Type B pancreatic cell (in vitro differentiated cells): ENCODE results near the gene NOM1. TPM values are rescaled to one million over a fixed set of nuclear protein-coding genes. Genes with fewer than 3 reads are reported as not detected.
"Not testable (repeated sequence)": the region's sequence is repeated elsewhere in the genome, so short reads cannot be mapped to it uniquely, and the experiment has no call there.

Source experiments
- DNase-seq: peaks from one replicate; pipeline ENCODE4 v3.0.0; 2021; ENCODE audit warnings: mixed read lengths; ENCODE audit not compliant: unreplicated experiment; ENCODE audit errors: extremely low spot score
- H3K27ac Mint-ChIP-seq: 2 replicates; pipeline ENCODE4 v1.8.0; 2021; ENCODE audit warnings: mild to moderate bottlenecking, mixed read lengths
- H3K27me3 Mint-ChIP-seq: 2 replicates; pipeline ENCODE4 v1.8.0; 2021; ENCODE audit warnings: mixed read lengths
- H3K36me3 Mint-ChIP-seq: 2 replicates; pipeline ENCODE4 v1.8.0; 2021; ENCODE audit warnings: mixed read lengths
- H3K4me1 Mint-ChIP-seq: one replicate; pipeline ENCODE4 v1.8.0; 2021; ENCODE audit warnings: mixed read lengths; ENCODE audit not compliant: unreplicated experiment
- H3K4me3 Mint-ChIP-seq: 2 replicates; pipeline ENCODE4 v1.8.0; 2021; ENCODE audit warnings: mild to moderate bottlenecking, mixed read lengths
- H3K9me3 Mint-ChIP-seq: 2 replicates; pipeline ENCODE4 v1.8.0; 2021; ENCODE audit warnings: mixed read lengths
- CTCF ChIP-seq: fragments of 200-600 bp; sonication (generic); conservative IDR thresholded peaks from 2 replicates; pipeline ENCODE4 v1.5.0; 2021; ENCODE audit warnings: antibody characterized with exemption, mild to moderate bottlenecking
- total RNA-seq: library from RNA; stranded (reverse); gene quantifications from 2 replicates; pipeline ENCODE4 v1.2.1, GENCODE V29; 2021; ENCODE audit warnings: low replicate concordance

The NOM1 gene
- total RNA-seq, 1 donor from 2014 or later, result 26.9 TPM

GRCh38 chr7:156947120-156947843, 2.2 kb upstream of the NOM1 start:
- Mint-ChIP-seq H3K36me3 (no peaks in the 10 kb centered on the region), H3K4me1 (peaks cover 5% of the 10 kb centered on the region), H3K27ac (peak overlapping the region; percentile 42), H3K9me3 (no peaks in the 10 kb centered on the region), H3K27me3 (peaks cover 41% of the 10 kb centered on the region), H3K4me3 (peak overlapping the region; percentile 75)
- TF ChIP-seq CTCF, result no peak
- DNase-seq, result no peak

DNA sequence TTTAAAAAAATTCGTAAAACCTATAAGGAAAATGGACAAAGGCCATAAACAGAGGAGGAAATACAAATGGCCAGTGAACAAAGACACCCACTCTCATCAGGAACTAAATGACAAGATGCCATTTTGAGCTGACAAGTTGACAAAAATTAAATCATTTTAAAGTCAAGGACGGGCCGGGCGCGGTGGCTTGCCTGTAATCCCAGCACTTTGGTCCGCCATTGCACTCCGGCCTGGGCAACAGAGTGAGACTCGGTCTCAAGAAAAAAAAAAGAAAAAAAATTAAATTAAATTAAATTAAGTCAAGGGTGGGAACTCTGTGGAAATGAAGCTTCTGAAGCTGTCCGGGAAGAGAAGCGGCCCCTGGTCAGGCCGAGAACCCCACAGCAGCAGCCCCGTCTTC, 1.2 kb upstream of the NOM1 start:
- no peak for TF ChIP-seq CTCF
- H3K36me3 Mint-ChIP-seq, result no peaks in the 10 kb centered on the region
- peaks cover 41% of the 10 kb centered on the region for H3K27me3 Mint-ChIP-seq
- no peaks in the 10 kb centered on the region for H3K9me3 Mint-ChIP-seq
- DNase-seq, result no peak
- no peak overlapping the region for H3K27ac Mint-ChIP-seq
- peaks cover 5% of the 10 kb centered on the region for H3K4me1 Mint-ChIP-seq
- H3K4me3 Mint-ChIP-seq, result no peak overlapping the region

DNA sequence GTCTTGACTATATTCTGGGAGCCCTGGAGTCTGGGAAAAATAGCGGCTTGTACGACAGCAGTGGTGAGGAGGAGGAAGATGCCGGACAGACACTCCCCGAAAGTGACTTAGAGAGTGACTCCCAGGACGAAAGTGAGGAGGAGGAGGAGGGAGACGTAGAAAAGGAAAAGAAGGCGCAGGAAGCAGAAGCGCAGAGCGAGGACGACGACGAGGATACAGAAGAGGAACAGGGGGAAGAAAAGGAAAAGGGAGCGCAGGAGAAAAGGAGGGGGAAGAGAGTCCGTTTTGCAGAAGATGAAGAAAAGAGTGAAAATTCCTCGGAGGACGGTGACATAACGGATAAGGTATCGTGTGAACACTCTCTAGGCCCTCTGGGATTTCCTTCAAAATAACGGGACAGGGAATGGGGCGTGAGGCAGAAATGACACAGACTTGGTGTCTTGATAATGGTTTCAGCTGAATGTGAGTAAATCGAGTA, 908 bp downstream of the NOM1 start:
- peaks cover 4% of the 10 kb centered on the region for H3K36me3 Mint-ChIP-seq
- TF ChIP-seq CTCF, result no peak
- peak overlapping the region; percentile 90 for H3K27ac Mint-ChIP-seq
- H3K27me3 Mint-ChIP-seq, result peaks cover 20% of the 10 kb centered on the region
- H3K4me3 Mint-ChIP-seq, result peak overlapping the region; percentile 96
- no peaks in the 10 kb centered on the region for H3K9me3 Mint-ChIP-seq
- peaks cover 5% of the 10 kb centered on the region for H3K4me1 Mint-ChIP-seq
- DNase-seq, result no peak

- H3K4me3 Mint-ChIP-seq, H3K27ac Mint-ChIP-seq, H3K36me3 Mint-ChIP-seq, H3K4me1 Mint-ChIP-seq, H3K9me3 Mint-ChIP-seq, H3K27me3 Mint-ChIP-seq, DNase-seq: not testable (repeated sequence)
Observed at GRCh38 chr7:156953215-156953614, 3.7 kb downstream of the NOM1 start.

- peaks cover 3% of the 10 kb centered on the region for H3K27me3 Mint-ChIP-seq
- H3K4me3 Mint-ChIP-seq, result no peak overlapping the region
- DNase-seq, result no peak
- H3K4me1 Mint-ChIP-seq, result peaks cover 5% of the 10 kb centered on the region
- no peak overlapping the region for H3K27ac Mint-ChIP-seq
- peaks cover 14% of the 10 kb centered on the region for H3K36me3 Mint-ChIP-seq
- no peaks in the 10 kb centered on the region for H3K9me3 Mint-ChIP-seq
- TF ChIP-seq CTCF, result no peak
Observed at GRCh38 chr7:156954941-156955340, 5.4 kb downstream of the NOM1 start.

DNA sequence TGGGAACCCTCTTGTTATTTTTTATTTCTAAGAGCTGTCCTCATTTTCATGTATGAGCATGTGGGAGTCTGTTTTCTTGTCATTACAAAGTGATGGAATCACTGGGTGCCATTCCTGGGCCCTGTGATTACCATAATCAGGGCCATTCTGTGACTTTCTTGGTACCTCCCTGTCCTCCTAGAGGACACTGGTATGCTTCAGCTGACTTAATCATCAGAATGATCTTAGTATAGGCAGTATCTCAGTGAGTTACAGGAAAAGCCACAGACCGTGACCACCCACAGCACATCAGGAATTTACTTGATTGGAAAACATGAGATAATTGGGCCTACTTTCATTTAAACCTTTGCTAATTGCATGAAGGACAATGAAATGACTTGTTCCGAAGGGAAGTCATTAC, 7.2 kb downstream of the NOM1 start:
- no peak for TF ChIP-seq CTCF
- H3K9me3 Mint-ChIP-seq, result no peaks in the 10 kb centered on the region
- no peak overlapping the region for H3K27ac Mint-ChIP-seq
- no peak overlapping the region for H3K4me3 Mint-ChIP-seq
- H3K4me1 Mint-ChIP-seq, result no peaks in the 10 kb centered on the region
- DNase-seq, result no peak
- peaks cover 30% of the 10 kb centered on the region for H3K36me3 Mint-ChIP-seq
- H3K27me3 Mint-ChIP-seq, result no peaks in the 10 kb centered on the region
